ENCODE data around the gene TEC. TPM values are rescaled to one million over a fixed set of nuclear protein-coding genes. Genes with fewer than 3 reads are reported as not detected.

The TEC gene
- total and polyA plus RNA-seq, 8 donors = 0.81 to 7.0 (median 2.0) TPM

- peak; percentile 57 to 73 for DNase-seq
- 12 to 26% (median 19%) methylated on average over 13 of the region's 13 CpGs for WGBS, 5 donors
- TF ChIP-seq POLR2A (IDR thresholded peaks at IDR 0.05) (no peak), CTCF (IDR thresholded peaks at IDR 0.05) (peak in 4 of 7 experiments; percentile 20 to 52 (median 34)), EP300 (IDR thresholded peaks at IDR 0.05) (no peak), POLR2AphosphoS5 (IDR thresholded peaks at IDR 0.05) (peak in 1 of 3 donors; percentile 3)
- Histone ChIP-seq H3K4me3 (peak overlapping the region in 3 of 4 donors; percentile 9 to 28 (median 24)), H3K9me3 (no peaks in the 10 kb centered on the region), H3K4me1 (peaks cover 0 to 29% (median 23%) of the 10 kb centered on the region in 4 donors), H3K36me3 (no peaks in the 10 kb centered on the region), H3K27me3 (no peaks in the 10 kb centered on the region), H3K27ac (peak overlapping the region in 2 of 5 donors; percentile 9 to 51)
- intact Hi-C loops (cut with DNase I; ENCODE audit: low total_unique reads) = no loop called here
Measured at GRCh38 chr4:48127682-48128404, 141.8 kb downstream of the TEC start.

- Histone ChIP-seq H3K4me1 (peaks cover 0 to 29% (median 23%) of the 10 kb centered on the region in 4 donors), H3K4me3 (no peak overlapping the region), H3K36me3 (no peaks in the 10 kb centered on the region), H3K27ac (peak overlapping the region in 1 of 5 donors; percentile 51), H3K27me3 (no peaks in the 10 kb centered on the region), H3K9me3 (no peaks in the 10 kb centered on the region)
- intact Hi-C loops (cut with DNase I; ENCODE audit: low total_unique reads) = no loop called here
- DNase-seq = no peak
- TF ChIP-seq POLR2A (IDR thresholded peaks at IDR 0.05) = no peak
- TF ChIP-seq POLR2AphosphoS5 (IDR thresholded peaks at IDR 0.05) = no peak
- no peak for TF ChIP-seq EP300 (IDR thresholded peaks at IDR 0.05)
- TF ChIP-seq CTCF (IDR thresholded peaks at IDR 0.05) = no peak
- WGBS, 5 donors = 17 to 44% (median 29%) methylated on average over 3 of the region's 3 CpGs
Measured at GRCh38 chr4:48127231-48127630, 142.4 kb downstream of the TEC start.

DNA sequence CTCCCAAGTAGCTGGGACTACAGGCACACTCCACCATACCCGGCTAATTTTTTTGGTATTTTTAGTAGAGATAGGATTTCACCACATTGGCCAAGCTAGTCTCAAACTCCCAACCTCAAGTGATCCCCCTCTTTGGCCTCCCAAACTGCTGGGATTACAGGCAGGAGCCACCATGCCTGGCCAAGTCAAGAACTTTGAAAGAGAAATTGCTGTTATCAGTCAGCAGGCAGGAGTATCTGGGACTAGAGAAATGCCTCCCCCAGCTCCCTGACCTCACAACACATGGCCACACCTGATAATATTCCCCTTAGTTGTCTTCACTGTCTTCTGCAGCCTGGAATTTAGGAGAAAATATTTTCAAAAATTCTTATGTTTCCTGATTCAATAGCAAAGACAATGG, 143.0 kb downstream of the TEC start:
- Histone ChIP-seq H3K27me3 (no peaks in the 10 kb centered on the region), H3K4me3 (no peak overlapping the region), H3K4me1 (peaks cover 0 to 29% (median 23%) of the 10 kb centered on the region in 4 donors), H3K9me3 (no peaks in the 10 kb centered on the region), H3K27ac (no peak overlapping the region), H3K36me3 (no peaks in the 10 kb centered on the region)
- DNase-seq = no peak
- WGBS, 5 donors = 90 to 95% (median 93%) methylated on average over 1 of the region's 1 CpG
- no peak for TF ChIP-seq EP300 (IDR thresholded peaks at IDR 0.05)
- TF ChIP-seq CTCF (IDR thresholded peaks at IDR 0.05) = no peak
- no peak for TF ChIP-seq POLR2A (IDR thresholded peaks at IDR 0.05)
- TF ChIP-seq POLR2AphosphoS5 (IDR thresholded peaks at IDR 0.05) = no peak
- intact Hi-C loops (cut with DNase I; ENCODE audit: low total_unique reads) = no loop called here

DNA sequence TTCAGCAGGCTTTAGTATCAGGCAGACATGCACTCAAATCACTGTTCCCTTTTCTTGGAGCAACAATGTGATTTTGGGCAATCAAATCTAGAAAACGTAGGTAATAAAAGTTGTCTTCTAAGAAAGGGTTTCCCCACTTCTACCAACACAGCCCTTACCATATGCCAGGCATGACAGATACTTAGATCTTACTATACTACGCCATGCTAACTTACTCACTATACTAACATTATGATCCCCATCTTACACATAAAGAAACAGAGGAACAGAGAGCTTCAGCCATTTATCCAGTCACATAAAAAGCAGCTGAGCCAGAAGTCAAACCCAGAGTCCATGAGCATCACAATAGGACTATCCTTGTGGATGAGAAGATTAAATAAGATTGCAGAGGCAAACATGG, 144.8 kb downstream of the TEC start:
- 74 to 85% (median 80%) methylated on average over 2 of the region's 2 CpGs for WGBS, 5 donors
- TF ChIP-seq POLR2AphosphoS5 (IDR thresholded peaks at IDR 0.05) = no peak
- no peak for TF ChIP-seq POLR2A (IDR thresholded peaks at IDR 0.05)
- TF ChIP-seq EP300 (IDR thresholded peaks at IDR 0.05) = no peak
- no peak for TF ChIP-seq CTCF (IDR thresholded peaks at IDR 0.05)
- Histone ChIP-seq H3K4me1 (peaks cover 0 to 27% (median 20%) of the 10 kb centered on the region in 4 donors), H3K36me3 (no peaks in the 10 kb centered on the region), H3K4me3 (no peak overlapping the region), H3K27ac (no peak overlapping the region), H3K27me3 (no peaks in the 10 kb centered on the region), H3K9me3 (no peaks in the 10 kb centered on the region)
- intact Hi-C loops (cut with DNase I; ENCODE audit: low total_unique reads) = no loop called here
- DNase-seq = no peak
